GM21423 (cell line): ENCODE measurements around the gene VAC14.

Source experiments
- ATAC-seq: cut with Tn5 transposase; IDR thresholded peaks from one replicate; pipeline ENCODE4 v1.9.1; 2021; ENCODE audit warnings: mild to moderate bottlenecking, moderate library complexity; ENCODE audit not compliant: unreplicated experiment

Gene VAC14

GRCh38 chr16:70694868-70695218 is 106.1 kb downstream of the VAC14 start:
- ATAC-seq, result no peak

- ATAC-seq, result no peak
Measured at GRCh38 chr16:70694088-70694867, 106.7 kb downstream of the VAC14 start.

- no peak for ATAC-seq
Measured at GRCh38 chr16:70692873-70693671, 107.9 kb downstream of the VAC14 start.

- ATAC-seq, result no peak
Measured at GRCh38 chr16:70692130-70692872, 108.7 kb downstream of the VAC14 start.

GRCh38 chr16:70691223-70692129 is 109.5 kb downstream of the VAC14 start:
- no peak for ATAC-seq

- ATAC-seq, result no peak
Measured at GRCh38 chr16:70689970-70690891, 110.7 kb downstream of the VAC14 start.

- ATAC-seq, result no peak
Measured at GRCh38 chr16:70689035-70689969, 111.7 kb downstream of the VAC14 start.

GRCh38 chr16:70688246-70688742 is 112.7 kb downstream of the VAC14 start:
- ATAC-seq, result no peak

- ATAC-seq, result no peak
Measured at GRCh38 chr16:70687671-70688245, 113.2 kb downstream of the VAC14 start.

- no peak for ATAC-seq
Measured at GRCh38 chr16:70687102-70687511, 113.9 kb downstream of the VAC14 start.

- no peak for ATAC-seq
Measured at GRCh38 chr16:70686376-70687101, 114.4 kb downstream of the VAC14 start.

- ATAC-seq, result no peak
Measured at GRCh38 chr16:70685938-70686375, 115.0 kb downstream of the VAC14 start, which contains the start of gene MTSS2. TSS of gene MTSS2 (minus strand) at chr16:70686053. CDS start at chr16:70685791, 262 bp downstream.

- ATAC-seq, result no peak
Measured at GRCh38 chr16:70685061-70685937, 115.7 kb downstream of the VAC14 start.

GRCh38 chr16:70684146-70685060 is 116.6 kb downstream of the VAC14 start:
- ATAC-seq, result no peak
